ENCODE data around the gene SFN. TPM values are rescaled to one million over a fixed set of nuclear protein-coding genes. Genes with fewer than 3 reads are reported as not detected.

SFN gene
- total and polyA plus RNA-seq, 2 of the 4 experiments (the other 2 are of a cell fraction) = 0.18 to 0.34 TPM

GRCh38 chr1:26844424-26845196 is 18.3 kb upstream of the SFN start:
- Histone ChIP-seq H4K5ac (ENCODE audit: low read depth, low read length) (no peak overlapping the region), H3K27me3 (ENCODE audit: control insufficient read depth, insufficient read depth, low read length) (no peaks in the 10 kb centered on the region), H3K56ac (ENCODE audit: extremely low read depth, insufficient read depth, low read length) (no peak overlapping the region), H3K9ac (ENCODE audit: low read depth, low read length) (no peak overlapping the region), H3K27ac (ENCODE audit: insufficient read depth, low read length) (no peak overlapping the region), H2BK20ac (ENCODE audit: low read depth, low read length) (no peak overlapping the region), H2AK5ac (ENCODE audit: low read depth, low read length) (no peak overlapping the region), H3K9me3 (ENCODE audit: control insufficient read depth, insufficient read depth, low read length) (no peaks in the 10 kb centered on the region), H2BK15ac (ENCODE audit: low read depth, low read length) (no peak overlapping the region), H2AK9ac (replicated peaks; ENCODE audit: low read depth, low read length, poor library complexity) (no peak overlapping the region), H3K79me1 (ENCODE audit: low read depth in 1 of 2, low read length in 2 of 2) (peaks cover 12 to 36% of the 10 kb centered on the region in 2 experiments; a peak in 3 of 4 replicates), H4K20me1 (ENCODE audit: insufficient read depth, low read length) (0 out of 2 replicates have a peak, but pooled peaks cover 3% of the 10 kb centered on the region), H3K23ac (ENCODE audit: low read depth, low read length) (no peak overlapping the region), H3K18ac (ENCODE audit: low read depth, low read length) (no peak overlapping the region), H2BK5ac (ENCODE audit: low read depth, low read length, poor library complexity, severe bottlenecking) (no peak overlapping the region), H2AFZ (replicated peaks; ENCODE audit: low read length, poor library complexity) (no peak overlapping the region), H3K36me3 (ENCODE audit: control insufficient read depth, insufficient read depth, low read length) (peaks cover 24% of the 10 kb centered on the region), H3K4ac (ENCODE audit: low read depth, low read length) (no peak overlapping the region), H3K14ac (replicated peaks; ENCODE audit: low read depth, low read length) (no peak overlapping the region), H3K9me1 (ENCODE audit: insufficient read depth, low read length) (peaks cover 8% of the 10 kb centered on the region; the same call in 1 of the 2 replicates), H3K4me2 (ENCODE audit: low read depth, low read length) (no peak overlapping the region), H2BK120ac (ENCODE audit: low read depth, low read length) (no peak overlapping the region), H4K91ac (ENCODE audit: insufficient read depth, low read depth, low read length) (no peak overlapping the region), H4K8ac (ENCODE audit: low read depth in 2 of 2, low read length in 2 of 2) (no peak overlapping the region), H3K4me1 (ENCODE audit: control insufficient read depth, insufficient read depth, low read length) (peaks cover 10% of the 10 kb centered on the region), H3K4me3 (ENCODE audit: insufficient read depth, low read depth, low read length) (no peak overlapping the region)
- in situ Hi-C loops (cut with MboI; ENCODE audit: low sequenced_read_pairs) = no loop called here
- WGBS, 2 experiments (ENCODE audit: extremely low coverage in 2 of 2, insufficient read length in 1 of 2) = 71% methylated on average over 3 of the region's 13 CpGs; no CpG with 5 or more reads in 1 of the 2 experiments
- dilution Hi-C loops (cut with HindIII; ENCODE audit: low sequenced_read_pairs, unreplicated experiment) = no loop called here
- no TSS peak for BruUV-seq (replicated peaks)
- DNase-seq (no peak), ATAC-seq (ENCODE audit: low read depth) (no peak)
- ChIA-PET CTCF (no interaction called here), POLR2A (ENCODE audit: unreplicated experiment) (no interaction called here)
- intact Hi-C loops (cut with micrococcal nuclease) = no loop called here
- TF ChIP-seq MXI1 (IDR thresholded peaks at IDR 0.05; ENCODE audit: borderline replicate concordance, low read depth, low read length) (no peak), CTCF (conservative IDR thresholded peaks at IDR 0.05; ENCODE audit: low read depth, low read length) (no peak), SMC3 (IDR thresholded peaks at IDR 0.05; ENCODE audit: low read depth, low read length) (no peak), RAD21 (IDR thresholded peaks at IDR 0.05; ENCODE audit: low read length) (no peak), FOS (IDR thresholded peaks at IDR 0.05; ENCODE audit: low read depth, low read length) (no peak), NFE2L2 (IDR thresholded peaks at IDR 0.05; ENCODE audit: low read depth, low read length) (no peak), CHD1 (IDR thresholded peaks at IDR 0.05; ENCODE audit: low read depth, low read length) (no peak), CEBPB (IDR thresholded peaks at IDR 0.05; ENCODE audit: low read depth, low read length) (peak; percentile 40; the same call in 1 of the 2 replicates)
